ENCODE measurements around the gene ZNF263.

DNA sequence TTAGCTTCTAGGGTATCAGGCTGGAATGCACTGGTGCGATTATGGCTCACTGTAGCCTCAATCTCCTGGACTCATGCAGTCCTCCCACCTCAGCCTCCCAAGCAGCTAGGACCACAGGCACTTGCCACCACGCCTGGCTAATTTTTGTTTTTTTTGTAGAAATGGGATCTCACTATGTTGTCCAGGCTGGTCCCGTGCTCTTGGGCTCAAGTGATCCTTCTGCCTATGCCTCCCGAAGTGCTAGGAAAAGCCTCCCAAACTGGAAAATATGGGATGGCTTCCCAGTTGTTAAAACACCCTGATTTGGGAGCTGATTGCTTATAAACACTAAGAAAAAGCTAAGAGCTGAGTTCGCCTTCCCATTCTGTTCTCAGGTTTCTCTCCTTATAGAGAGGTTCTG, 6.6 kb upstream of the ZNF263 start:
- TF ChIP-seq POLR2A (IDR thresholded peaks at IDR 0.05) = no peak
- TF ChIP-seq, protein P1, sequence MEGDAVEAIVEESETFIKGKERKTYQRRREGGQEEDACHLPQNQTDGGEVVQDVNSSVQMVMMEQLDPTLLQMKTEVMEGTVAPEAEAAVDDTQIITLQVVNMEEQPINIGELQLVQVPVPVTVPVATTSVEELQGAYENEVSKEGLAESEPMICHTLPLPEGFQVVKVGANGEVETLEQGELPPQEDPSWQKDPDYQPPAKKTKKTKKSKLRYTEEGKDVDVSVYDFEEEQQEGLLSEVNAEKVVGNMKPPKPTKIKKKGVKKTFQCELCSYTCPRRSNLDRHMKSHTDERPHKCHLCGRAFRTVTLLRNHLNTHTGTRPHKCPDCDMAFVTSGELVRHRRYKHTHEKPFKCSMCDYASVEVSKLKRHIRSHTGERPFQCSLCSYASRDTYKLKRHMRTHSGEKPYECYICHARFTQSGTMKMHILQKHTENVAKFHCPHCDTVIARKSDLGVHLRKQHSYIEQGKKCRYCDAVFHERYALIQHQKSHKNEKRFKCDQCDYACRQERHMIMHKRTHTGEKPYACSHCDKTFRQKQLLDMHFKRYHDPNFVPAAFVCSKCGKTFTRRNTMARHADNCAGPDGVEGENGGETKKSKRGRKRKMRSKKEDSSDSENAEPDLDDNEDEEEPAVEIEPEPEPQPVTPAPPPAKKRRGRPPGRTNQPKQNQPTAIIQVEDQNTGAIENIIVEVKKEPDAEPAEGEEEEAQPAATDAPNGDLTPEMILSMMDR (IDR thresholded peaks at IDR 0.05) = no peak
